GM21619 (cell line): ENCODE results near the gene TCEAL6.
"Not testable (repeated sequence)": the region's sequence is repeated elsewhere in the genome, so short reads cannot be mapped to it uniquely, and the experiment has no call there.

ENCODE experiments used
- ATAC-seq: cut with Tn5 transposase; IDR thresholded peaks from one replicate; pipeline ENCODE4 v1.9.1; 2021; ENCODE audit not compliant: unreplicated experiment

TCEAL6 gene

GRCh38 chrX:102142274-102142673 is at the start of gene TCEAL6:
TCEAL6 (minus strand) TSS chrX:102142481.
- ATAC-seq: not testable (repeated sequence)

DNA sequence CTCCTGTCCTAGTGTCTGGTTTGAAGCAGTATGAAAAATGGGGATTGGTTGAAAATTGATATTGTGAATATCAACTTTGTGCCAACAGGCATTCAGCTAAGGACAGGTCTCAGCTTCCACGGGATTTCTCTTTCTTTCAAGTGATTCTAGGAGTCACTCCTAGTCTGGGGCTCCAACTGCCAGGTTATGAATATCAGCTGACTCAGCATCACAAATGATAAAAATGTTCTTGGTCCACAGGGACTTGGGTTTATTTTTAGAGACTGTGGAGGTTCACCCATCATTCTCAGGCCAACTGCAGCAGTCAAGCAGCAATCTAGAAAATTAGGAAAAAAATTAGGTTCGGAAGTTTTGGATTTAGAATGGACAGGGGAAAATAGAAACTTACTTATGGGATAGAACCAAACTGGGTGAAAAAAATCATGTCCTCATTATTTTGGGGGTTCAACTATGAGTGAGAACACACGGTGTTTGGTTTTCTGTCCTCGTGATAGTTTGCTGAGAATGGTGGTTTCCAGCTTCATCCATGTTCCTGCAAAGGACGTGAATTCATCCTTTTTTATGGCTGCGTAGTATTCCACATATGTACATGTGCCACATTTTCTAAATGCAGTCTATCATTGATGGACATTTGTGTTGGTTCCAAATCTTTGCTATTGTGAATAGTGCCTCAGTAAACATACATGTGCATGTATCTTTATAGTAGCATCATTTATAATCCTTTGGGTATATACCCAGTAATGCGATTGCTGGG is 43.9 kb upstream of the TCEAL6 start:
- no peak for ATAC-seq

DNA sequence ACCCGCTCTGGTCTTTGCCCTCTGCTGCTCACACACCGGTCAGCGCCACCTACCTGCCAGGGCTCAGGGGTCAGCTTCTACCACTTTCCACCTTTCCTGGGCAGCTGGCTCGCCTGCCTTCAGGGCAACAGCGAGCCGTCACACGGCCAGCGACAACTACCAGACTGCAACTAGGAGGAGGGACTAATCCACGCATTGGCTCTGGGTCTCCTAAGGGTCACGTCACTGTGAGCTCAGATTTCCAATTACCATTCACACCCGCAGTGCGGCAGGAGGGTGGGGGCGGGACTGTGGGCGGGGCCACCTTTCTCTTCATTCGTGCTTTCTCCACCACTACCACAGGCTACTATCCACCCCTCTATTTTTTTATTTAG is 13.5 kb upstream of the TCEAL6 start, which contains the start of gene BEX5:
BEX5 (minus strand) TSS at position 172 of the 374 bp plus-strand sequence. CDS start 1,712 bp downstream, outside the sequence.
- ATAC-seq: peak; percentile 94

- ATAC-seq: peak; percentile 33
Measured at GRCh38 chrX:102154900-102155805, 12.9 kb upstream of the TCEAL6 start.

GRCh38 chrX:102154218-102154860 is 12.1 kb upstream of the TCEAL6 start:
- ATAC-seq: no peak

GRCh38 chrX:102141631-102142030 is 650 bp downstream of the TCEAL6 start:
- ATAC-seq: not testable (repeated sequence)

DNA sequence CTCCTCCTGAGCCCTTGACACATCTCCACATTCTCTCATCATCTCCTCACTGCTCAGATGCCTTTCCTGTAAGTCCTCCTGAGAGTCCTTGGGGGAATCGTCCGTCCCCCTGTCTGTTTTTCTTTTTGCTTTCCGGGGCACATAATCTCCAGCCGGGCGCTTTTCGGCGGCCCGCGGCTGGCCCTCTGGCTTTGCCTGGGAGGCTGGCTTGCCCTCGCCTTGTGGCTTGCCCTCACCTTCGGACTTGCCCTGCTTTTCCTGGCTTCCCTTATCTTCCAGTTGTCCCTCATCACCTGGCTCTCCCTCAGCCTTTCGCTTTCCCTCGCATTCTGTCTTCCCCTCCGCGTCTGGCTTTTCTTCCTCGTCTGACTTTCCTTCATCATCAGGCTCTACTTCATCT is 1.4 kb downstream of the TCEAL6 start:
- ATAC-seq: not testable (repeated sequence)

DNA sequence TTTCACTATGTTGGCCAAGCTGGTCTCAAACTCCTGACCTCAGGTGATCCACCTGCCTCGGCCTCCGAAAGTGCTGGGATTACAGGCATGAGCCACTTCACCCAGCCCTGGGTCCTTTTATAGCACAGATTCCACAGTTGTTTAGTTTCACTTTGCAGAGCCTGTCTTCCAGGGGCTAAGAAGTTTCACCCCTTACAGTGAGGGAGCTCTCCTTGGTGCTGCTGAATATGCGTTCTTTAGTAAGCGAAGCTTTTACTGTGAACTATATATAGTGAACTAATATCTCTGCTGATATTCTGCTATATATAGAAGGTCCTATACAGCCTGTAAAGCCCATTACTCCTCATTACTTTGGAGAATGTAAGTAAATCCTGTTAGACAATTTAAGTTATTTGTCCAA is 4.2 kb downstream of the TCEAL6 start:
- no peak for ATAC-seq

GRCh38 chrX:102129473-102129872 is 12.8 kb downstream of the TCEAL6 start:
- no peak for ATAC-seq

- no peak for ATAC-seq
Measured at GRCh38 chrX:102126863-102127262, 15.4 kb downstream of the TCEAL6 start.

GRCh38 chrX:102126080-102126818 is 16.0 kb downstream of the TCEAL6 start:
- not testable (repeated sequence) for ATAC-seq

- not testable (repeated sequence) for ATAC-seq
Measured at GRCh38 chrX:102125436-102125835, 16.8 kb downstream of the TCEAL6 start, which contains the start of gene TCEAL2. TCEAL2 (plus strand) TSS chrX:102125679; CDS start chrX:102126831, 1,152 bp downstream.

GRCh38 chrX:102125014-102125413 is 17.3 kb downstream of the TCEAL6 start:
- not testable (repeated sequence) for ATAC-seq

GRCh38 chrX:102115748-102116147 is 26.5 kb downstream of the TCEAL6 start:
- ATAC-seq: no peak

GRCh38 chrX:102113367-102113766 is 28.9 kb downstream of the TCEAL6 start:
- ATAC-seq: no peak
